ENCODE measurements around the gene SUV39H2.

SUV39H2 gene

GRCh38 chr10:14843327-14843988, 35.2 kb upstream of the SUV39H2 start:
- H3K9me3 ChIP-seq (ENCODE audit: severe bottlenecking), result no peaks in the 10 kb centered on the region
- TF ChIP-seq CTCF (IDR thresholded peaks at IDR 0.05; ENCODE audit: poor library complexity, severe bottlenecking), result no peak
- no peak overlapping the region for H3K4me3 ChIP-seq (ENCODE audit: severe bottlenecking)
- no peak overlapping the region for H3K27ac ChIP-seq (ENCODE audit: poor library complexity, severe bottlenecking)
- DNase-seq (ENCODE audit: low spot score) (no peak), ATAC-seq (ENCODE audit: low read depth) (no peak)
- no peaks in the 10 kb centered on the region for H3K27me3 ChIP-seq (ENCODE audit: insufficient read depth, poor library complexity, severe bottlenecking)
- peaks cover 3% of the 10 kb centered on the region for H3K4me1 ChIP-seq (ENCODE audit: insufficient read depth, poor library complexity, severe bottlenecking)
- peaks cover 61% of the 10 kb centered on the region for H3K36me3 ChIP-seq (ENCODE audit: low read depth)

- no peak for TF ChIP-seq CTCF (IDR thresholded peaks at IDR 0.05; ENCODE audit: poor library complexity, severe bottlenecking)
- ATAC-seq (ENCODE audit: low read depth) (no peak), DNase-seq (ENCODE audit: low spot score) (no peak)
- Histone ChIP-seq H3K36me3 (ENCODE audit: low read depth) (peaks cover 76% of the 10 kb centered on the region), H3K4me3 (ENCODE audit: severe bottlenecking) (no peak overlapping the region), H3K9me3 (ENCODE audit: severe bottlenecking) (no peaks in the 10 kb centered on the region), H3K27me3 (ENCODE audit: insufficient read depth, poor library complexity, severe bottlenecking) (no peaks in the 10 kb centered on the region), H3K27ac (ENCODE audit: poor library complexity, severe bottlenecking) (no peak overlapping the region), H3K4me1 (ENCODE audit: insufficient read depth, poor library complexity, severe bottlenecking) (no peaks in the 10 kb centered on the region)
Measured at GRCh38 chr10:14844948-14845347, 33.7 kb upstream of the SUV39H2 start.

GRCh38 chr10:14852236-14852635, 26.4 kb upstream of the SUV39H2 start:
- Histone ChIP-seq H3K4me3 (ENCODE audit: severe bottlenecking) (no peak overlapping the region), H3K27ac (ENCODE audit: poor library complexity, severe bottlenecking) (no peak overlapping the region), H3K27me3 (ENCODE audit: insufficient read depth, poor library complexity, severe bottlenecking) (no peaks in the 10 kb centered on the region), H3K4me1 (ENCODE audit: insufficient read depth, poor library complexity, severe bottlenecking) (no peaks in the 10 kb centered on the region), H3K9me3 (ENCODE audit: severe bottlenecking) (no peaks in the 10 kb centered on the region), H3K36me3 (ENCODE audit: low read depth) (peaks cover 89% of the 10 kb centered on the region)
- TF ChIP-seq CTCF (IDR thresholded peaks at IDR 0.05; ENCODE audit: poor library complexity, severe bottlenecking), result no peak
- DNase-seq (ENCODE audit: low spot score) (no peak), ATAC-seq (ENCODE audit: low read depth) (no peak)

GRCh38 chr10:14855453-14855852, 23.2 kb upstream of the SUV39H2 start:
- no peak for TF ChIP-seq CTCF (IDR thresholded peaks at IDR 0.05; ENCODE audit: poor library complexity, severe bottlenecking)
- no peaks in the 10 kb centered on the region for H3K4me1 ChIP-seq (ENCODE audit: insufficient read depth, poor library complexity, severe bottlenecking)
- H3K4me3 ChIP-seq (ENCODE audit: severe bottlenecking), result no peak overlapping the region
- no peak for DNase-seq (ENCODE audit: low spot score)
- peaks cover 94% of the 10 kb centered on the region for H3K36me3 ChIP-seq (ENCODE audit: low read depth)
- no peak overlapping the region for H3K27ac ChIP-seq (ENCODE audit: poor library complexity, severe bottlenecking)
- H3K27me3 ChIP-seq (ENCODE audit: insufficient read depth, poor library complexity, severe bottlenecking), result no peaks in the 10 kb centered on the region
- H3K9me3 ChIP-seq (ENCODE audit: severe bottlenecking), result no peaks in the 10 kb centered on the region
- ATAC-seq (ENCODE audit: low read depth), result no peak

GRCh38 chr10:14858338-14858960, 20.2 kb upstream of the SUV39H2 start:
- ATAC-seq (ENCODE audit: low read depth) (no peak), DNase-seq (ENCODE audit: low spot score) (no peak)
- H3K27me3 ChIP-seq (ENCODE audit: insufficient read depth, poor library complexity, severe bottlenecking), result no peaks in the 10 kb centered on the region
- H3K4me3 ChIP-seq (ENCODE audit: severe bottlenecking), result no peak overlapping the region
- no peaks in the 10 kb centered on the region for H3K4me1 ChIP-seq (ENCODE audit: insufficient read depth, poor library complexity, severe bottlenecking)
- no peaks in the 10 kb centered on the region for H3K9me3 ChIP-seq (ENCODE audit: severe bottlenecking)
- no peak overlapping the region for H3K27ac ChIP-seq (ENCODE audit: poor library complexity, severe bottlenecking)
- peaks cover 68% of the 10 kb centered on the region for H3K36me3 ChIP-seq (ENCODE audit: low read depth)
- no peak for TF ChIP-seq CTCF (IDR thresholded peaks at IDR 0.05; ENCODE audit: poor library complexity, severe bottlenecking)
